ENCODE measurements around the gene MAP4K3. TPM values are rescaled to one million over a fixed set of nuclear protein-coding genes. Genes with fewer than 3 reads are reported as not detected.

The MAP4K3 gene
- total RNA-seq, 4 donors from 2014 or later, result 39.6 to 72.5 (median 53.8) TPM

- no peaks in the 10 kb centered on the region for H3K4me1 ChIP-seq
- WGBS, result 90% methylated on average over 3 of the region's 3 CpGs
- no peak overlapping the region for H3K4me3 ChIP-seq
- no peaks in the 10 kb centered on the region for H3K27me3 ChIP-seq
- intact Hi-C loops (cut with DNase I), result no loop called here
- no peaks in the 10 kb centered on the region for H3K9me3 ChIP-seq
- H3K36me3 ChIP-seq, result peaks cover 4 to 45% (median 30%) of the 10 kb centered on the region in 4 donors
- no peak overlapping the region for H3K27ac ChIP-seq (replicated peaks in 1 of 4)
- no peak for TF ChIP-seq EP300 (IDR thresholded peaks at IDR 0.05)
- no peak for DNase-seq (ENCODE audit: extremely low spot score)
Measured at GRCh38 chr2:39266139-39266805, 170.8 kb downstream of the MAP4K3 start.

DNA sequence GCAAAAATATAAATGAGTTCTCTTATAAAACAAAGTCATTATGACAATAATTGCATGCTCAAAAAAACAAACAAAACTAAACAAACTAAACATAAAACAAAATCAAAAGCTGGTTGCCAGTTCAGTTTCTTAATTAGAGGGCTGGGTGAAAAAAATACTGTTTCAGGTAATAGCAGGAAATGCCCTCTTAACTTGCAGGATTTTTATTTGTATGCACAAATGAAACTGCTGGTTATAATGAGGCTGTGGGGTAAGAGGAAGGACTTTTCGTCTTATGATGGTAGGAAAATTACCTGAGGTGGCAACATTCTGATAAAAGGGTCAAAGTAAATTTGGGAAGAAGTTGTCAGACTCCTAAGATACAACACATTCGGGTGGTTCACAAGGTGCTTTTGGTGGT, 171.8 kb downstream of the MAP4K3 start:
- intact Hi-C loops (cut with DNase I), result no loop called here
- Histone ChIP-seq H3K27ac (replicated peaks in 1 of 4) (no peak overlapping the region), H3K9me3 (no peaks in the 10 kb centered on the region), H3K4me3 (no peak overlapping the region), H3K36me3 (peaks cover 13 to 51% (median 36%) of the 10 kb centered on the region in 4 donors), H3K4me1 (no peaks in the 10 kb centered on the region), H3K27me3 (no peaks in the 10 kb centered on the region)
- DNase-seq (ENCODE audit: extremely low spot score), result no peak
- TF ChIP-seq POLR2AphosphoS5 (IDR thresholded peaks at IDR 0.05), result no peak
- TF ChIP-seq CTCF (IDR thresholded peaks at IDR 0.05), result no peak
- TF ChIP-seq POLR2A (IDR thresholded peaks at IDR 0.05; ENCODE audit: low read depth), result no peak
- TF ChIP-seq EP300 (IDR thresholded peaks at IDR 0.05), result no peak
- WGBS, result 95% methylated on average over 2 of the region's 2 CpGs

DNA sequence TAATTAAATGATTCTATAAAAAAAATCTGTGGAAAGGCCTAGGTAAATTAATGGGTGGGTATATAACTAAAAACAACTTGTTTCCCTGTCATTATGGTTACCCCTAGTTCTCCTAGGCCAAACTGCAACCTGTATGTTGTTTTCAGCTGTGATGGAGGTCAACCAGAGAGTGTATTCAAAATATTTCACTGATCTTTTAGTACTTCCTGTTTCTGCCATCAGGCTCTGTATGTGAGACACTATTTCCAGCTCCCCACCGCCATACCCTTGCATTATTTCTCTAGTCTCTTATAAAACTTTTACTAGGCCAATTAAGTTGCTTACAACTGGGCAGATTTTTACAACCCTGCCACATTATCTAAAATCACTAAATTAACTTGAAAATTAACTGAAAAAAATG, 172.4 kb downstream of the MAP4K3 start:
- H3K27me3 ChIP-seq, result no peaks in the 10 kb centered on the region
- H3K36me3 ChIP-seq, result peaks cover 18 to 57% (median 41%) of the 10 kb centered on the region in 4 donors
- no peak for DNase-seq (ENCODE audit: extremely low spot score)
- 100% methylated on average over 1 of the region's 1 CpG for WGBS
- H3K4me1 ChIP-seq, result no peaks in the 10 kb centered on the region
- intact Hi-C loops (cut with DNase I), result no loop called here
- no peak overlapping the region for H3K27ac ChIP-seq (replicated peaks in 1 of 4)
- no peak for TF ChIP-seq POLR2AphosphoS5 (IDR thresholded peaks at IDR 0.05)
- no peaks in the 10 kb centered on the region for H3K9me3 ChIP-seq
- H3K4me3 ChIP-seq, result no peak overlapping the region

DNA sequence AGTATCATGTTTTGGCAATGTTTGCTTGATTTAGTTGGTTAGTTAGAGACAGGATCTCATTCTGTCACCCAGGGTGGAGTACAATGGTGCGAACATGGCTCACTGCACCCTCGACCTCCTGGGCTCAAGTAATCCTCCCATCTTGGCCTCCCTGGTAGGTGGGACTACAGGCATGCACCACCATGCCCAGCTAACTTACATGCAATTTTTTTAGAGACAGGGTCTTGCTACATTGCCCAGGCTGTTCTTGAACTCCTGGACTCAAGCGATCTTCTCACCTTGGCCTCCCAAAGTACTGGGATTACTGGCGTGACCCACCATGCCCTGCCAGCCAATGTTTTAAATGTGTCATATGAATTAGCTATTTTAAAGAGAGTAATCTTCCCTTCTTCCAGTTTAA, 177.0 kb downstream of the MAP4K3 start:
- no peak for DNase-seq (ENCODE audit: extremely low spot score)
- H3K36me3 ChIP-seq, result peaks cover 32 to 81% (median 64%) of the 10 kb centered on the region in 4 donors
- H3K9me3 ChIP-seq, result no peaks in the 10 kb centered on the region
- H3K27me3 ChIP-seq, result no peaks in the 10 kb centered on the region
- H3K4me3 ChIP-seq, result no peak overlapping the region
- TF ChIP-seq POLR2AphosphoS5 (IDR thresholded peaks at IDR 0.05), result no peak
- no peak for TF ChIP-seq CTCF (IDR thresholded peaks at IDR 0.05)
- TF ChIP-seq EP300 (IDR thresholded peaks at IDR 0.05), result no peak
- no peak overlapping the region for H3K27ac ChIP-seq (replicated peaks in 1 of 4)
- H3K4me1 ChIP-seq, result no peaks in the 10 kb centered on the region
- 100% methylated on average over 4 of the region's 4 CpGs for WGBS
- intact Hi-C loops (cut with DNase I), result no loop called here

- no peak overlapping the region for H3K4me3 ChIP-seq
- H3K27ac ChIP-seq (replicated peaks in 1 of 4), result no peak overlapping the region
- H3K9me3 ChIP-seq, result no peaks in the 10 kb centered on the region
- intact Hi-C loops (cut with DNase I), result no loop called here
- no peak for TF ChIP-seq POLR2AphosphoS5 (IDR thresholded peaks at IDR 0.05)
- TF ChIP-seq POLR2A (IDR thresholded peaks at IDR 0.05; ENCODE audit: low read depth), result no peak
- TF ChIP-seq CTCF (IDR thresholded peaks at IDR 0.05), result no peak
- TF ChIP-seq EP300 (IDR thresholded peaks at IDR 0.05), result no peak
- peaks cover 43 to 89% (median 74%) of the 10 kb centered on the region in 4 donors for H3K36me3 ChIP-seq
- H3K4me1 ChIP-seq, result no peaks in the 10 kb centered on the region
- H3K27me3 ChIP-seq, result no peaks in the 10 kb centered on the region
- DNase-seq (ENCODE audit: extremely low spot score), result no peak
Measured at GRCh38 chr2:39256040-39256439, 181.0 kb downstream of the MAP4K3 start.

Measured in esophagus muscularis mucosa (tissue), 4 donors.